Karpas-422 (cell line): ENCODE results near the gene HCFC1. TPM values are rescaled to one million over a fixed set of nuclear protein-coding genes. Genes with fewer than 3 reads are reported as not detected.

Source experiments
- DNase-seq: peaks from one replicate; pipeline ENCODE4 v3.0.0-alpha.2; 2015
- H2AFZ ChIP-seq: fragments of 200-600 bp; sonication (generic); 2 replicates; pipeline ENCODE4 v1.6.1; 2014; ENCODE audit warnings: antibody characterized with exemption, low read length, mixed read lengths
- H3K27ac ChIP-seq: fragments of 200-600 bp; sonication (generic); 2 replicates; pipeline ENCODE4 v1.5.1; 2014; ENCODE audit warnings: mild to moderate bottlenecking, low read length, moderate library complexity
- H3K27me3 ChIP-seq: fragments of 200-600 bp; sonication (generic); 2 replicates; pipeline ENCODE4 v1.6.1; 2014; ENCODE audit warnings: low read length, mixed read lengths
- H3K36me3 ChIP-seq: fragments of 200-600 bp; sonication (generic); 2 replicates; pipeline ENCODE4 v1.6.1; 2014; ENCODE audit warnings: low read length, mixed read lengths; ENCODE audit not compliant: insufficient read depth
- H3K4me1 ChIP-seq: fragments of 200-600 bp; sonication (generic); 2 replicates; pipeline ENCODE4 v1.6.1; 2014; ENCODE audit warnings: mild to moderate bottlenecking, low read length, mixed read lengths
- H3K4me2 ChIP-seq: fragments of 200-600 bp; sonication (generic); 2 replicates; pipeline ENCODE4 v1.6.1; 2014; ENCODE audit warnings: low read length, low read depth, mild to moderate bottlenecking; ENCODE audit not compliant: poor library complexity, severe bottlenecking
- H3K4me3 ChIP-seq: fragments of 200-600 bp; sonication (generic); 2 replicates; pipeline ENCODE4 v1.5.1; 2014; ENCODE audit warnings: mild to moderate bottlenecking, antibody characterized with exemption, low read length, mixed read lengths
- H3K79me2 ChIP-seq: fragments of 200-600 bp; sonication (generic); 2 replicates; pipeline ENCODE4 v1.6.1; 2014; ENCODE audit warnings: mild to moderate bottlenecking, low read length, mixed read lengths
- H3K9ac ChIP-seq: fragments of 200-600 bp; sonication (generic); 2 replicates; pipeline ENCODE4 v1.6.0; 2014; ENCODE audit warnings: low read length
- H3K9me2 ChIP-seq: fragments of 200-600 bp; sonication (generic), shearing (Covaris generic); replicated peaks from 2 replicates; pipeline ENCODE4 v1.6.0; 2014; ENCODE audit warnings: mild to moderate bottlenecking, low read length, moderate library complexity; ENCODE audit not compliant: insufficient read depth
- H3K9me3 ChIP-seq: fragments of 300-700, 200-600 bp; sonication (generic); 2 replicates; pipeline ENCODE4 v1.6.1; 2014; ENCODE audit warnings: low read length, mixed read lengths
- H4K20me1 ChIP-seq: fragments of 200-600 bp; sonication (generic); 2 replicates; pipeline ENCODE4 v1.6.1; 2014; ENCODE audit warnings: mild to moderate bottlenecking, antibody characterized with exemption, low read length, low read depth; ENCODE audit not compliant: insufficient read depth
- total RNA-seq: library from RNA; depleted of rRNA; stranded (reverse); fragments of >200 nt; shearing (Covaris generic); gene quantifications from 2 replicates; pipeline ENCODE4 v1.2.3, GENCODE V29; 2014; ENCODE audit warnings: low replicate concordance

The HCFC1 gene
- total RNA-seq, 1 experiment from 2014 or later, result 16.8 TPM

GRCh38 chrX:153938226-153938786 is 33.3 kb downstream of the HCFC1 start:
- Histone ChIP-seq H3K79me2 (peaks cover 11% of the 10 kb centered on the region), H3K36me3 (no peaks in the 10 kb centered on the region), H3K4me1 (peaks cover 6% of the 10 kb centered on the region), H3K9me2 (no peaks in the 10 kb centered on the region), H3K27me3 (no peaks in the 10 kb centered on the region), H2AFZ (no peak overlapping the region), H3K9ac (no peak overlapping the region), H3K9me3 (no peaks in the 10 kb centered on the region), H3K27ac (no peak overlapping the region), H4K20me1 (no peaks in the 10 kb centered on the region), H3K4me2 (no peak overlapping the region), H3K4me3 (no peak overlapping the region)
- no peak for DNase-seq

- Histone ChIP-seq H3K27me3 (no peaks in the 10 kb centered on the region), H3K9me2 (no peaks in the 10 kb centered on the region), H2AFZ (no peak overlapping the region), H3K9ac (no peak overlapping the region), H3K79me2 (peaks cover 20% of the 10 kb centered on the region), H3K4me2 (no peak overlapping the region), H3K27ac (no peak overlapping the region), H3K4me3 (no peak overlapping the region), H3K36me3 (0 out of 2 replicates have a peak, but pooled peaks cover 4% of the 10 kb centered on the region), H3K4me1 (peaks cover 10% of the 10 kb centered on the region), H4K20me1 (no peaks in the 10 kb centered on the region), H3K9me3 (no peaks in the 10 kb centered on the region)
- no peak for DNase-seq
These were observed 34.6 kb downstream of the HCFC1 start for GRCh38 chrX:153937056-153937455.

GRCh38 chrX:153935326-153935851 is 36.2 kb downstream of the HCFC1 start:
- H3K9me2 ChIP-seq, result no peaks in the 10 kb centered on the region
- no peaks in the 10 kb centered on the region for H3K9me3 ChIP-seq
- no peaks in the 10 kb centered on the region for H4K20me1 ChIP-seq
- H3K79me2 ChIP-seq, result peaks cover 20% of the 10 kb centered on the region
- H3K27ac ChIP-seq, result no peak overlapping the region
- peak overlapping the region; percentile 67; the same call in 1 of the 2 replicates for H2AFZ ChIP-seq
- H3K36me3 ChIP-seq, result 0 out of 2 replicates have a peak, but pooled peaks cover 4% of the 10 kb centered on the region
- no peak for DNase-seq
- H3K4me2 ChIP-seq, result peak overlapping the region; percentile 82
- peak overlapping the region; percentile 72 for H3K9ac ChIP-seq
- H3K4me1 ChIP-seq, result peaks cover 16% of the 10 kb centered on the region
- H3K27me3 ChIP-seq, result no peaks in the 10 kb centered on the region
- H3K4me3 ChIP-seq, result peak overlapping the region; percentile 75

- Histone ChIP-seq H3K4me1 (peaks cover 18% of the 10 kb centered on the region), H3K4me3 (peak within 1 kb of the TSS; percentile 89), H3K79me2 (peaks cover 20% of the 10 kb centered on the region), H4K20me1 (no peaks in the 10 kb centered on the region), H3K9me2 (no peaks in the 10 kb centered on the region), H2AFZ (peak within 1 kb of the TSS; percentile 67; the same call in 1 of the 2 replicates), H3K9ac (peak within 1 kb of the TSS; percentile 93), H3K9me3 (no peaks in the 10 kb centered on the region), H3K36me3 (0 out of 2 replicates have a peak, but pooled peaks cover 4% of the 10 kb centered on the region), H3K27me3 (no peaks in the 10 kb centered on the region), H3K4me2 (peak within 1 kb of the TSS; percentile 82), H3K27ac (peak within 1 kb of the TSS; percentile 66)
- DNase-seq, result peak; percentile 89
These were observed 36.8 kb downstream of the HCFC1 start, which contains the start of gene NAA10 for GRCh38 chrX:153934762-153935325. Gene NAA10 (minus strand): TSS chrX:153935037. CDS start chrX:153934904, 133 bp downstream.

GRCh38 chrX:153934148-153934761 is 37.4 kb downstream of the HCFC1 start:
- Histone ChIP-seq H3K4me2 (peak overlapping the region; percentile 56), H3K27me3 (no peaks in the 10 kb centered on the region), H3K9me3 (no peaks in the 10 kb centered on the region), H4K20me1 (no peaks in the 10 kb centered on the region), H3K4me1 (peaks cover 24% of the 10 kb centered on the region), H3K4me3 (peak overlapping the region; percentile 89), H3K9ac (peak overlapping the region; percentile 93), H3K27ac (peak overlapping the region; percentile 66), H3K9me2 (no peaks in the 10 kb centered on the region), H3K79me2 (peaks cover 20% of the 10 kb centered on the region), H2AFZ (no peak overlapping the region), H3K36me3 (0 out of 2 replicates have a peak, but pooled peaks cover 4% of the 10 kb centered on the region)
- no peak for DNase-seq

GRCh38 chrX:153933748-153934147 is 37.9 kb downstream of the HCFC1 start:
- H3K79me2 ChIP-seq, result peaks cover 20% of the 10 kb centered on the region
- no peaks in the 10 kb centered on the region for H3K9me2 ChIP-seq
- peaks cover 29% of the 10 kb centered on the region for H3K4me1 ChIP-seq
- H3K4me3 ChIP-seq, result peak overlapping the region; percentile 89
- no peak for DNase-seq
- no peaks in the 10 kb centered on the region for H3K27me3 ChIP-seq
- H3K27ac ChIP-seq, result peak overlapping the region; percentile 66
- 0 out of 2 replicates have a peak, but pooled peaks cover 4% of the 10 kb centered on the region for H3K36me3 ChIP-seq
- peak overlapping the region; percentile 93 for H3K9ac ChIP-seq
- no peaks in the 10 kb centered on the region for H3K9me3 ChIP-seq
- H4K20me1 ChIP-seq, result no peaks in the 10 kb centered on the region
- H3K4me2 ChIP-seq, result peak overlapping the region; percentile 56
- H2AFZ ChIP-seq, result no peak overlapping the region

- Histone ChIP-seq H3K4me1 (peaks cover 34% of the 10 kb centered on the region), H3K79me2 (peaks cover 20% of the 10 kb centered on the region), H3K9me3 (no peaks in the 10 kb centered on the region), H3K36me3 (0 out of 2 replicates have a peak, but pooled peaks cover 4% of the 10 kb centered on the region), H3K4me3 (no peak overlapping the region), H4K20me1 (no peaks in the 10 kb centered on the region), H3K9ac (no peak overlapping the region), H2AFZ (no peak overlapping the region), H3K27me3 (no peaks in the 10 kb centered on the region), H3K4me2 (no peak overlapping the region), H3K9me2 (no peaks in the 10 kb centered on the region), H3K27ac (no peak overlapping the region)
- no peak for DNase-seq
These were observed 39.2 kb downstream of the HCFC1 start for GRCh38 chrX:153932220-153932915.
